Measurements from ENCODE around the gene CAMTA1.

- TF ChIP-seq, protein P1, sequence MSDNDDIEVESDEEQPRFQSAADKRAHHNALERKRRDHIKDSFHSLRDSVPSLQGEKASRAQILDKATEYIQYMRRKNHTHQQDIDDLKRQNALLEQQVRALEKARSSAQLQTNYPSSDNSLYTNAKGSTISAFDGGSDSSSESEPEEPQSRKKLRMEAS (IDR thresholded peaks at IDR 0.05): no peak
- TF ChIP-seq, protein P2, sequence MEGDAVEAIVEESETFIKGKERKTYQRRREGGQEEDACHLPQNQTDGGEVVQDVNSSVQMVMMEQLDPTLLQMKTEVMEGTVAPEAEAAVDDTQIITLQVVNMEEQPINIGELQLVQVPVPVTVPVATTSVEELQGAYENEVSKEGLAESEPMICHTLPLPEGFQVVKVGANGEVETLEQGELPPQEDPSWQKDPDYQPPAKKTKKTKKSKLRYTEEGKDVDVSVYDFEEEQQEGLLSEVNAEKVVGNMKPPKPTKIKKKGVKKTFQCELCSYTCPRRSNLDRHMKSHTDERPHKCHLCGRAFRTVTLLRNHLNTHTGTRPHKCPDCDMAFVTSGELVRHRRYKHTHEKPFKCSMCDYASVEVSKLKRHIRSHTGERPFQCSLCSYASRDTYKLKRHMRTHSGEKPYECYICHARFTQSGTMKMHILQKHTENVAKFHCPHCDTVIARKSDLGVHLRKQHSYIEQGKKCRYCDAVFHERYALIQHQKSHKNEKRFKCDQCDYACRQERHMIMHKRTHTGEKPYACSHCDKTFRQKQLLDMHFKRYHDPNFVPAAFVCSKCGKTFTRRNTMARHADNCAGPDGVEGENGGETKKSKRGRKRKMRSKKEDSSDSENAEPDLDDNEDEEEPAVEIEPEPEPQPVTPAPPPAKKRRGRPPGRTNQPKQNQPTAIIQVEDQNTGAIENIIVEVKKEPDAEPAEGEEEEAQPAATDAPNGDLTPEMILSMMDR (IDR thresholded peaks at IDR 0.05; ENCODE audit: low read depth, low read length, missing input control): no peak
- no peak for TF ChIP-seq RAD21 (IDR thresholded peaks at IDR 0.05)
- TF ChIP-seq TAF1 (conservative IDR thresholded peaks at IDR 0.05): no peak
- no peak for TF ChIP-seq GABPA (IDR thresholded peaks at IDR 0.05 in 1 of 2, conservative IDR thresholded peaks at IDR 0.05 in 1 of 2)
- TF ChIP-seq YY1 (IDR thresholded peaks at IDR 0.05): no peak
- TF ChIP-seq ZBTB33 (IDR thresholded peaks at IDR 0.05): no peak
These were observed 177.3 kb downstream of the CAMTA1 start for GRCh38 chr1:6962478-6962995.

Data from liver (tissue), 3 donors.